Endothelial cell of hepatic sinusoid (primary cell): ENCODE measurements around the gene TNFRSF8.

Source experiments
- in situ Hi-C: cut with HindIII; loops from 2 replicates; pipeline ENCODE4 v1.10.0; 2017; ENCODE audit warnings: low sequenced_read_pairs

The TNFRSF8 gene

GRCh38 chr1:12106861-12107260 lies 43.8 kb downstream of the TNFRSF8 start:
- in situ Hi-C loops = loop anchor here (5.0 to 25.0 kb wide), 2 partner anchors 40 to 530 kb away; partner anchors contain the start of gene AADACL4

- in situ Hi-C loops = loop anchor here (5.0 to 25.0 kb wide), 2 partner anchors 40 to 530 kb away; partner anchors contain the start of gene AADACL4
Observed at GRCh38 chr1:12107718-12108117, 44.6 kb downstream of the TNFRSF8 start.

GRCh38 chr1:12109901-12110300 lies 46.8 kb downstream of the TNFRSF8 start:
- in situ Hi-C loops = loop anchor here (5.0 to 25.0 kb wide), 2 partner anchors 43 to 527 kb away; partner anchors contain the start of gene AADACL4

- in situ Hi-C loops = loop anchor here (25.0 kb wide), 1 partner anchor 526 kb away; the partner anchor contains the start of gene AADACL4
Observed at GRCh38 chr1:12111741-12112140, 48.6 kb downstream of the TNFRSF8 start.

- in situ Hi-C loops = loop anchor here (25.0 kb wide), 1 partner anchor 525 kb away; the partner anchor contains the start of gene AADACL4
Observed at GRCh38 chr1:12112711-12113161, 49.6 kb downstream of the TNFRSF8 start.

GRCh38 chr1:12113433-12114339 lies 50.6 kb downstream of the TNFRSF8 start:
- in situ Hi-C loops = loop anchor here (25.0 kb wide), 1 partner anchor 524 kb away; the partner anchor contains the start of gene AADACL4

GRCh38 chr1:12114340-12114683 lies 51.2 kb downstream of the TNFRSF8 start:
- in situ Hi-C loops = loop anchor here (25.0 kb wide), 1 partner anchor 523 kb away; the partner anchor contains the start of gene AADACL4

- in situ Hi-C loops = loop anchor here (25.0 kb wide), 1 partner anchor 522 kb away; the partner anchor contains the start of gene AADACL4
Observed at GRCh38 chr1:12114916-12115315, 51.8 kb downstream of the TNFRSF8 start.

- in situ Hi-C loops = loop anchor here (25.0 kb wide), 1 partner anchor 516 kb away; the partner anchor contains the start of gene AADACL4
Observed at GRCh38 chr1:12121212-12122003, 58.3 kb downstream of the TNFRSF8 start.

GRCh38 chr1:12123172-12123571 lies 60.1 kb downstream of the TNFRSF8 start:
- in situ Hi-C loops = loop anchor here (25.0 kb wide), 1 partner anchor 514 kb away; the partner anchor contains the start of gene AADACL4

- in situ Hi-C loops = loop anchor here (5.0 to 25.0 kb wide), 3 partner anchors 52 to 512 kb away; partner anchors contain the start of genes AADACL4 and VPS13D
Observed at GRCh38 chr1:12124693-12125421, 61.8 kb downstream of the TNFRSF8 start.

GRCh38 chr1:12125422-12126355 lies 62.6 kb downstream of the TNFRSF8 start:
- in situ Hi-C loops = loop anchor here (5.0 kb wide), 2 partner anchors 52 to 107 kb away; partner anchors contain the start of gene VPS13D

- in situ Hi-C loops = loop anchor here (5.0 kb wide), 2 partner anchors 51 to 106 kb away; partner anchors contain the start of gene VPS13D
Observed at GRCh38 chr1:12126781-12127180, 63.7 kb downstream of the TNFRSF8 start.

- in situ Hi-C loops = loop anchor here (5.0 kb wide), 2 partner anchors 50 to 105 kb away; partner anchors contain the start of gene VPS13D
Observed at GRCh38 chr1:12127206-12127810, 64.2 kb downstream of the TNFRSF8 start.

- in situ Hi-C loops = loop anchor here (5.0 kb wide), 2 partner anchors 49 to 104 kb away; partner anchors contain the start of gene VPS13D
Observed at GRCh38 chr1:12128120-12128519, 65.0 kb downstream of the TNFRSF8 start.

- in situ Hi-C loops = loop anchor here (5.0 kb wide), 2 partner anchors 48 to 103 kb away; partner anchors contain the start of gene VPS13D
Observed at GRCh38 chr1:12129624-12130023, 66.5 kb downstream of the TNFRSF8 start.

- in situ Hi-C loops = no loop called here
Observed at GRCh38 chr1:12130466-12131130, 67.5 kb downstream of the TNFRSF8 start.

GRCh38 chr1:12132078-12132477 lies 69.0 kb downstream of the TNFRSF8 start:
- in situ Hi-C loops = no loop called here
